Kidney epithelial cell (primary cell): ENCODE data around the gene DESI2. TPM values are rescaled to one million over a fixed set of nuclear protein-coding genes. Genes with fewer than 3 reads are reported as not detected.

Experiments
- DNase-seq: peaks from one replicate; pipeline ENCODE4 v3.0.0-alpha.2; 2010; ENCODE audit warnings: low read depth
- H3K27me3 ChIP-seq: 2 replicates; pipeline ENCODE4 v1.6.0; 2011; ENCODE audit warnings: low read length; ENCODE audit not compliant: control insufficient read depth, insufficient read depth
- H3K36me3 ChIP-seq: 2 replicates; pipeline ENCODE4 v1.5.1; 2011; ENCODE audit warnings: low read length; ENCODE audit not compliant: control insufficient read depth, insufficient read depth
- H3K4me3 ChIP-seq: 2 replicates; pipeline ENCODE4 v1.5.1; 2011; ENCODE audit warnings: low read depth, mild to moderate bottlenecking, control low read depth, low read length
- CTCF ChIP-seq: IDR thresholded peaks from 2 replicates; pipeline ENCODE4 v1.5.1; 2011; ENCODE audit warnings: mild to moderate bottlenecking, moderate library complexity, low read length, control low read depth, inconsistent platforms; ENCODE audit not compliant: insufficient read depth, poor library complexity, severe bottlenecking
- total RNA-seq: library from RNA; depleted of rRNA; stranded (reverse); fragments of >200 nt; gene quantifications from 2 replicates; pipeline ENCODE4 v1.2.3, GENCODE V29; 2015

Gene DESI2
- total RNA-seq, 1 donor from 2014 or later, result 53.2 TPM

DNA sequence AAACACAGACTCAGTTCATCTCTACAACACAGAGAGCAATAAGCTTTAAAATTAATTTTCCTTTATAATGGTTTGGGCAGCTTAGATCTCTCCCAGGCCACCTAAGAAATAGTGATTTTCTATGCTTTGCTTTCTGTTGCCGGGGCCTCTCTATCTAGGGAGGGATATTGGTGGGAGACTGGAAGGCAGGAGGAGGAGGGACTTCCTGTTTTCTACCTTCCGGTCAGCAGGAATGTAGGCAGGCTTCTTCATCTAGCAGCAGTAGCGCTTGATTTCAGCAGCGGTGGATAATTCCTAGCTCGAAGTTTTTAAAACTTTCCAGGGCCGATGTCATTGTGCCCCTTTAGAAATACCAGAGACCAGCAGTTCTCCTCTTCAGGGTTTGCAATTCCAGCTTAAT is 5.1 kb upstream of the DESI2 start:
- no peaks in the 10 kb centered on the region for H3K27me3 ChIP-seq
- TF ChIP-seq CTCF, result no peak
- no peaks in the 10 kb centered on the region for H3K36me3 ChIP-seq
- H3K4me3 ChIP-seq, result no peak overlapping the region
- DNase-seq, result no peak

DNA sequence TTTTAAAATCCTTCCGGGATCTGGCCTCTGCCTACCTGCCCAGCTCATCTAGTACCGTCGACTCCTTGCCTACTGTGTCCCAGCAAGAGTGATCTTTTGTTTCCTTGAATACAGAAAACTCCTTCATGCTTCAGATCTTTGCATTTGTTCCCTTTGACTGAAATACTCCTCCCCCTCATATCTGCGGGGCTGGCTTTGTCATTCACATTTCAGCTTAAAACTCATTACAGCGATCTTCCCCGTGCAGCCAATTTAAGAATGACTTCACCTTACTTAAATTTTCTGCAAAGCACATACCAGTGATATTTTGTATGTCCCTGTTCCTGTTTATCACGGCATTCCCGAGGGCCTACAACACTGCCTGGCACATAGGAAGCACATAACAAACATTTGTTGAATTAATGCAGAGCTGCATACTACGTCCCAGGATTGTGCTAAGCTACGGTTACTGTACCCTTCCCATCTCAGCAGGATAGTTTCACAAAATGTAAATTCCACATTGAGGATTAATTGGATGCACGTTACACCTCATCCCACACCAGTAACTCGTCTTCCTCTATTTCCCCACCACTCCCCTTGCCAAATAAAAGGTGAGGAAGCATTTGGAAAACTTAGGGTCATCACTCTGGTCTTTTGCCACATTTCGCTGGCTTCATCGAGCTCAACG is 837 bp upstream of the DESI2 start:
- Histone ChIP-seq H3K4me3 (peak overlapping the region; percentile 49), H3K27me3 (no peaks in the 10 kb centered on the region), H3K36me3 (no peaks in the 10 kb centered on the region)
- TF ChIP-seq CTCF, result no peak
- DNase-seq, result no peak

DNA sequence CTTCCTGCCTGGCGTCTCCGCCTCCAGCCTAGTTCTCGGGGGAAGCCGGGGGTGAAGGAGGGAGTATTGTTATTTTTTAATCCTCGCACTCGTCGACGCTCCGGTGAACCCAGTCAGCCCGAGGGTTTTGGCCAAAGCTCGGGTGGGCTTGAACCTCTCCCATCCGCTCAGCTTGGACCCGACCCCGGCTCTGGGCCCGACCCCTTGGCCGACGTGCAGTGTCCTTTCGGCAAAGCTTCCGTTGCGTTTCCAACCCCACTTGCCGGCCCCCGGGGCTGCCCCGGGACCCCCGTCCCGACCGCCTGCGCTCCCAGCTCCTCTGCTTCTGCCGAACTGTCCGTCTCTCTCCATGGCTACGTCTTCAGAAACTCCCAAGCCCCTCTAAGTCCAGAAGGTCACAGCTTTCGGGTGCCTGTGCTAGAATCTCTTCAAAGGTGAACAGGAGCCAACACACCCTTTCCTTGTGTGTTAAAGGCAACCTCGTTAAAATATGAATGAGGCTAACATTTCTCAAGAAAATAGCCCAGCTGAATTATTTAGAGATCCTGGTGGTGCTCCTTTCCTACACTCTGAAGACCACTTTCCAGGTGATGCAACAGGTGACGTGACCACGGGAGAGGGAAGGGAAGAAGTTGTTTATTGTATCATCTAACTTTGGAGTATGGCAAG is 647 bp downstream of the DESI2 start:
- DNase-seq, result no peak
- Histone ChIP-seq H3K27me3 (no peaks in the 10 kb centered on the region), H3K4me3 (peak overlapping the region; percentile 80), H3K36me3 (no peaks in the 10 kb centered on the region)
- no peak for TF ChIP-seq CTCF

- no peak for DNase-seq
- H3K4me3 ChIP-seq, result peak overlapping the region; percentile 80
- no peak for TF ChIP-seq CTCF
- no peaks in the 10 kb centered on the region for H3K27me3 ChIP-seq
- no peaks in the 10 kb centered on the region for H3K36me3 ChIP-seq
These were observed 1.4 kb downstream of the DESI2 start for GRCh38 chr1:244654108-244655038.

DNA sequence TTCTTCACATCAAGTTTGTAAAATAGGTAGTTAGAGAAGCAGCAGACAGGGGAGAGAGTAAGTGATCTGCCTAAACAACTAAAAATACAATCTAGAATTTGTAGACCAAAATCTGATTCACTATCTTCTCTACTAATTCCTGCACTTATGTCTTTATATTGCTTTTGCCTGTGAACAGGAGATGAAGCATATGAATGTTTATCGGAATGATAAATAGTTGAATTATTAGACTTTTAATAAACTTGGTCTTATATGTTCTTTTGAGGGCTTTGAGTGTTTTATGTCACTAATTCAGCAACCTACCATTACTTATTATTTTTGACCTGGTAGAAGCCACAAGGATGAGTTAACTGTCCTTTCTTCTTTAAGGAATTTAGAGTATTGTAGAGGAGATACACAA is 2.3 kb downstream of the DESI2 start:
- DNase-seq, result no peak
- no peak overlapping the region for H3K4me3 ChIP-seq
- no peaks in the 10 kb centered on the region for H3K36me3 ChIP-seq
- no peaks in the 10 kb centered on the region for H3K27me3 ChIP-seq
- no peak for TF ChIP-seq CTCF
